Naive B cell (primary cell): ENCODE results near the gene SCD. TPM values are rescaled to one million over a fixed set of nuclear protein-coding genes. Genes with fewer than 3 reads are reported as not detected.

Experiments
- ATAC-seq, 2 donors: fragments of 150-1000 bp; cut with Tn5 transposase; 2 replicates each; pipeline ENCODE4 v1.10.0; 2021; ENCODE audit warnings: low read depth in 2 of 2, mild to moderate bottlenecking in 2 of 2, moderate library complexity in 2 of 2
- DNase-seq: peaks from one replicate; pipeline ENCODE4 v3.0.0; 2022
- H3K27ac Mint-ChIP-seq, 6 donors: one replicate each; pipeline ENCODE4 v1.8.0; 2020 to 2022; ENCODE audit warnings: mild to moderate bottlenecking in 6 of 6, mixed read lengths in 6 of 6, moderate library complexity in 5 of 6, inconsistent platforms in 2 of 6
- H3K27me3 Mint-ChIP-seq, 3 donors: one replicate each; pipeline ENCODE4 v1.8.0; 2021 to 2022; ENCODE audit warnings: mixed read lengths in 3 of 3, mild to moderate bottlenecking in 1 of 3
- H3K36me3 Mint-ChIP-seq, 2 donors: one replicate each; pipeline ENCODE4 v1.8.0; 2020 to 2022; ENCODE audit warnings: mixed read lengths in 2 of 2, inconsistent platforms in 1 of 2, mild to moderate bottlenecking in 1 of 2
- H3K4me1 Mint-ChIP-seq, 3 donors: one replicate each; pipeline ENCODE4 v1.8.0; 2020 to 2022; ENCODE audit warnings: mixed read lengths in 3 of 3, inconsistent platforms in 1 of 3, mild to moderate bottlenecking in 1 of 3, moderate library complexity in 1 of 3
- H3K4me3 Mint-ChIP-seq, 8 donors: one replicate each; pipeline ENCODE4 v1.8.0; 2020 to 2022; ENCODE audit warnings: mild to moderate bottlenecking in 8 of 8, mixed read lengths in 8 of 8, moderate library complexity in 8 of 8, inconsistent platforms in 2 of 8
- H3K9me3 Mint-ChIP-seq, 7 donors: one replicate each; pipeline ENCODE4 v1.8.0; 2020 to 2022; ENCODE audit warnings: mixed read lengths in 7 of 7, mild to moderate bottlenecking in 5 of 7, inconsistent platforms in 2 of 7, moderate library complexity in 1 of 7
- polyA plus RNA-seq, 6 donors: library from polyadenylated mRNA; unstranded; fragments of 300-500 nt; fragmentation: Illumina TruSeq; gene quantifications; one replicate each; pipeline ENCODE4 v1.2.3, GENCODE V29; 2021; ENCODE audit warnings: low read depth in 6 of 6

The SCD gene
- polyA plus RNA-seq, 6 donors from 2014 or later: 1.7 to 8.3 (median 4.2) TPM

DNA sequence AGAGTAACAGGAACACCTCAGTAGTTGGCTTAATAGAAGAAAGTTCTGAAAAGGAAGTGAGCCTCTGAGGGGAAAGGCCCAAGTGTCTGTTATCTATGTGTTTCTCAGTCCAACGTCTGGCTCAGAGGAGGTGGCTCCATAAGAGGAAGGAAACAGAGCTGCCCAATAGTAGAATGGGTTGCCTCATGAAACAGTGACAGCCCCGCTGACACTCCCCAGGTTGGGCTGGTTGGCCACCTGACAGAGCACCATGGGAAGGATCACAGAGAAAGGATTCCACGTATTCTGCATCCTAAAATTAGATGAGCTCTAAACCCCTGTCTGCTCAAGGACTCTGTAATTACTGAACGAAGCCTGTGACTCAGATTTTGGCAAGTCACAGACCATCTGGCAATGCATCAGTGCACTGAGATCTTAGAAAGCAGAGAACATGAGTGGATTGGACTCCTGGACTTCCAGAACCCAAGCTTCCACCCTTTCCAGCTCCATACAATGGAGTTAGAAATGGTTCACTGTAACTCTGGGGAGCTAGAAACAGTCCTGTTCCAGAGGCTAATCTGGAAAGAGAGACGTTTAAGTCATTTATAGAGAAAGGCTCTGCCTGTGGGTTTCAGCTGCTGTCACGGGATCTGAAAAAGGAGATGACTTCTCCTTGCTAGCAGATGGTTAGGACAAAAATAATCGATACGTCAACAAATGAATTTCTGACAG lies 19.9 kb upstream of the SCD start:
- peak; percentile 86 for DNase-seq
- ATAC-seq: peak; percentile 100
- Mint-ChIP-seq H3K4me3 (peak overlapping the region in 6 of 8 donors; percentile 33 to 81 (median 62)), H3K27ac (peak overlapping the region; percentile 95 to 98 (median 96)), H3K27me3 (peaks cover 5 to 20% (median 19%) of the 10 kb centered on the region in 3 donors), H3K9me3 (no peaks in the 10 kb centered on the region), H3K36me3 (no peaks in the 10 kb centered on the region), H3K4me1 (peaks cover 21 to 31% (median 22%) of the 10 kb centered on the region in 3 donors)

- peak overlapping the region in 4 of 6 donors; percentile 95 to 98 (median 96) for H3K27ac Mint-ChIP-seq
These were observed 19.4 kb upstream of the SCD start for GRCh38 chr10:100327718-100328009.

GRCh38 chr10:100328198-100328597 lies 18.8 kb upstream of the SCD start:
- no peaks in the 10 kb centered on the region for H3K9me3 Mint-ChIP-seq
- H3K4me3 Mint-ChIP-seq: no peak overlapping the region
- DNase-seq (no peak), ATAC-seq (no peak)
- H3K27me3 Mint-ChIP-seq: peaks cover 10 to 29% (median 29%) of the 10 kb centered on the region in 3 donors
- H3K4me1 Mint-ChIP-seq: peaks cover 21 to 31% (median 22%) of the 10 kb centered on the region in 3 donors
- no peaks in the 10 kb centered on the region for H3K36me3 Mint-ChIP-seq
- peak overlapping the region in 5 of 6 donors; percentile 42 to 97 (median 95) for H3K27ac Mint-ChIP-seq

More at GRCh38 chr10:100327718-100328009, 19.4 kb upstream of the SCD start:
- H3K4me1 Mint-ChIP-seq: peaks cover 21 to 31% (median 22%) of the 10 kb centered on the region in 3 donors
- H3K4me3 Mint-ChIP-seq: peak overlapping the region in 1 of 8 donors; percentile 73
- peaks cover 7 to 24% (median 23%) of the 10 kb centered on the region in 3 donors for H3K27me3 Mint-ChIP-seq
- H3K9me3 Mint-ChIP-seq: no peaks in the 10 kb centered on the region
- ATAC-seq (no peak), DNase-seq (no peak)
- no peaks in the 10 kb centered on the region for H3K36me3 Mint-ChIP-seq

GRCh38 chr10:100330079-100330478 lies 17.0 kb upstream of the SCD start, which contains the start of gene PKD2L1:
PKD2L1 (minus strand) TSS chr10:100330228; CDS start chr10:100330103, 125 bp downstream.
- Mint-ChIP-seq H3K9me3 (no peaks in the 10 kb centered on the region), H3K36me3 (no peaks in the 10 kb centered on the region), H3K4me1 (peaks cover 18 to 28% (median 22%) of the 10 kb centered on the region in 3 donors), H3K27me3 (peaks cover 11 to 46% (median 44%) of the 10 kb centered on the region in 3 donors), H3K4me3 (peak within 1 kb of the TSS in 1 of 8 donors; percentile 15), H3K27ac (peak within 1 kb of the TSS; percentile 54 to 95 (median 84))
- DNase-seq (no peak), ATAC-seq (no peak)

GRCh38 chr10:100333106-100333505 lies 13.9 kb upstream of the SCD start:
- Mint-ChIP-seq H3K36me3 (no peaks in the 10 kb centered on the region), H3K4me3 (no peak overlapping the region), H3K27me3 (peaks cover 11 to 46% (median 44%) of the 10 kb centered on the region in 3 donors), H3K27ac (peak overlapping the region in 2 of 6 donors; percentile 50 to 57), H3K9me3 (no peaks in the 10 kb centered on the region), H3K4me1 (peaks cover 0 to 6% (median under 1%) of the 10 kb centered on the region in 3 donors)
- DNase-seq (no peak), ATAC-seq (no peak)

DNA sequence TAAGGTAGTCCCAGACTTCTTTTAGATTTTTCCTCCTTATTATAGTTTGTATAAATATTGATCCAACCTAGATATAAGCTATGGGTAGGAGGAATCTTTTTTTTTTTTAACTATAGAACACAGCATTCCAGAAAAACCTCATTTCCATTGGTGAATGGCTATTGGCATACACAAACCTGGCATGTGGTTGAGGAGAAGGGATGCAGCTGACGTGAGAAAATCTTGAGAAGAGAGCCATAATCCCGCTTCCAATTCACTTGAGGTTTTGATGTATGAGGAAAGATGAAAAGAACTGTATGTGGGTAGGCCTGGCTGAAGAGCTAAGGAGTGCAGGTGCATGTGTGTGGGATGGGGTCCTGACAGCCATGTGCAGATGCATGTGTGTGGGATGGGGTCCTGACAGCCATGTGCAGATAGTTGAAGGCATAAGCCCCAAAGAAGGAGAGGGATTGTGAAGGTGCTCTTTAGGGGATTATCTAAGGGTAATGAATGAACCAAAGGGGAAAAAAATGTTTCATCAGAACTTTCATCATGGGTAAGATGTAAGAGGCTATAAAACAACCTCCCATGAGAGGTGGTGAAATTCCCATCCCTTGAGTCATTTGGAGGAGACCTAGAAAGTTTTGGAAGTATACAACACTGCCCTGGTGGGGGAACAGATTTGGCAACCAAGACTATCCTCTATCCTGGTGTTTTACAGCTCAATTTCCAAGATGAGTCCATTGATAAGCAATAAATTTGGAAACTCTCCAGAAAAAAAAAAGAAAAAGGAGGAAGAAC lies 13.2 kb upstream of the SCD start:
- Mint-ChIP-seq H3K4me3 (no peak overlapping the region), H3K9me3 (no peaks in the 10 kb centered on the region), H3K27me3 (peaks cover 11 to 46% (median 44%) of the 10 kb centered on the region in 3 donors), H3K27ac (peak overlapping the region in 1 of 6 donors; percentile 16), H3K4me1 (peaks cover 7 to 10% (median 8%) of the 10 kb centered on the region in 3 donors), H3K36me3 (no peaks in the 10 kb centered on the region)
- no peak for ATAC-seq
- DNase-seq: no peak

DNA sequence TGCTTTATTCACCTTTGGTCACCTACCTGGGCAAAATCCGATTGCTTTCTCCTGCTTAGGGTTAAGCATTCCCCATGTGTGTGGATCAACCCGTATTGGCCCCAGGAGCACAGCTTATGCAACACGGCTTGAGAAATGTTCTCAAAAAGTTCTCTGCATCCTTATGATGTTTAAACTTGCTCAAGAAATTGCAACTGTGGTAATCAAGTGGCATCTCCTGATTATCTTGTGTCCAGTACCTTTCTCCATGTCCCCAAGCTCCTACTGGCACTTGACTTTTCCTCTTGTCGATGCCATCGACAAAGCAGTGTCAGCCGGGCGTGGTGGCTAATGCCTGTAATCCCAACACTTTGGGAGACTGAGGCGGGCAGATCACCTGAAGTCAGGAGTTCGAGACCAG lies 12.3 kb upstream of the SCD start:
- H3K9me3 Mint-ChIP-seq: no peaks in the 10 kb centered on the region
- H3K36me3 Mint-ChIP-seq: no peaks in the 10 kb centered on the region
- no peak overlapping the region for H3K4me3 Mint-ChIP-seq

GRCh38 chr10:100338434-100339036 lies 8.5 kb upstream of the SCD start:
- Mint-ChIP-seq H3K4me3 (peak overlapping the region; percentile 2 to 89 (median 79)), H3K36me3 (no peaks in the 10 kb centered on the region), H3K4me1 (peaks cover 24 to 32% (median 26%) of the 10 kb centered on the region in 3 donors), H3K27me3 (peaks cover 0 to 13% (median 12%) of the 10 kb centered on the region in 3 donors), H3K9me3 (no peaks in the 10 kb centered on the region), H3K27ac (peak overlapping the region; percentile 69 to 92 (median 78))
- ATAC-seq: peak; percentile 78 to 80
- peak; percentile 74 for DNase-seq

More for the DNA sequence above, 12.3 kb upstream of the SCD start:
- ATAC-seq: no peak
- Mint-ChIP-seq H3K4me1 (peaks cover 15 to 17% (median 17%) of the 10 kb centered on the region in 3 donors), H3K27ac (no peak overlapping the region), H3K27me3 (peaks cover 11 to 46% (median 44%) of the 10 kb centered on the region in 3 donors)
- DNase-seq: no peak

- Mint-ChIP-seq H3K27me3 (peaks cover 0 to 6% (median 5%) of the 10 kb centered on the region in 3 donors), H3K4me3 (peak overlapping the region; percentile 6 to 89 (median 79)), H3K9me3 (no peaks in the 10 kb centered on the region), H3K27ac (peak overlapping the region in 5 of 6 donors; percentile 69 to 92 (median 88)), H3K36me3 (no peaks in the 10 kb centered on the region), H3K4me1 (peaks cover 24 to 32% (median 26%) of the 10 kb centered on the region in 3 donors)
- ATAC-seq (peak; percentile 82 to 86), DNase-seq (peak; percentile 58)
These were observed 7.8 kb upstream of the SCD start for GRCh38 chr10:100339236-100339635.

GRCh38 chr10:100340948-100341847 lies 5.8 kb upstream of the SCD start:
- DNase-seq (no peak), ATAC-seq (no peak)
- peak overlapping the region in 5 of 6 donors; percentile 8 to 96 (median 66) for H3K27ac Mint-ChIP-seq
- H3K4me3 Mint-ChIP-seq: peak overlapping the region in 2 of 8 donors; percentile 15 to 26
- no peaks in the 10 kb centered on the region for H3K27me3 Mint-ChIP-seq
- peaks cover 31 to 44% (median 33%) of the 10 kb centered on the region in 3 donors for H3K4me1 Mint-ChIP-seq
- H3K36me3 Mint-ChIP-seq: no peaks in the 10 kb centered on the region
- no peaks in the 10 kb centered on the region for H3K9me3 Mint-ChIP-seq

DNA sequence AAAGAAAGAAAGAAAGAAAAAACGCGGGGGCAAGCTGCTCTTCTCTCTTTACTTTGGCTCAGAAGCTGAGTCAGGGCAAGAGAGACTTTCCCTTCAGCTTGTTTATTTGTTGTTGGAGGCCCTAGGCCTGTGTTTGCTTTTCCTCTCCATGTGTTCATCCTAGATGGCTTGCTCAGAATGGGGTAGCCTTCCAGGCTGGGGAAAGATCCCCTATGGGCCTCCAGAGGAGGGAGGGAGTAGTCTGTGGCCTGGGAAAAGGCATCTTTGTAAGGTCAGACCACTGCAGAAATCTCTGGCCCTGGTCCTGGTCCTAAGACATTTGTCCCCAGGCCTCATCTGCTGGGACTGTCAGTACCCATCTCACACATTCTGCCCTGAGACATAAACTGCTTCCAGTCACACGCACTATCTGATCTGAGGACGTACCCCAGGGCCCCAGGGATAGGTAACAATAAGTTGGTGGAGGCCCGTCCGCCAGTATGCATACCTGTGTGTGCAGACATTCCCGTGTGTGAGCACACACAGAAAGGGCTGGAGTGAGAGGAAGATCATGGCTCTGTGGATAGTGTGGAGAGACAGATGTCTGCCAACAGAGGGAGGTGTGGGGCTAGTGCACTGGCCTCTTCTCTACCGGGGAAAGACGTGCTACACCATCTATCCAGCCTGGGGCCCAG lies 4.9 kb upstream of the SCD start:
- DNase-seq: peak; percentile 13
- Mint-ChIP-seq H3K9me3 (no peaks in the 10 kb centered on the region), H3K27me3 (no peaks in the 10 kb centered on the region), H3K27ac (peak overlapping the region in 3 of 6 donors; percentile 52 to 84 (median 53)), H3K36me3 (no peaks in the 10 kb centered on the region), H3K4me1 (peaks cover 33 to 45% (median 34%) of the 10 kb centered on the region in 3 donors), H3K4me3 (peak overlapping the region in 1 of 8 donors; percentile 15)
- no peak for ATAC-seq

GRCh38 chr10:100342627-100342972 lies 4.4 kb upstream of the SCD start:
- no peaks in the 10 kb centered on the region for H3K27me3 Mint-ChIP-seq
- no peak overlapping the region for H3K4me3 Mint-ChIP-seq
- H3K27ac Mint-ChIP-seq: peak overlapping the region in 1 of 6 donors; percentile 53
- no peak for DNase-seq
- H3K36me3 Mint-ChIP-seq: no peaks in the 10 kb centered on the region
- ATAC-seq: no peak
- H3K9me3 Mint-ChIP-seq: no peaks in the 10 kb centered on the region
- peaks cover 35 to 47% (median 37%) of the 10 kb centered on the region in 3 donors for H3K4me1 Mint-ChIP-seq
